GM23248 (cell line): ENCODE measurements around the gene SEMA4C.

Experiments used
- EZH2 ChIP-seq: fragments of 200-600 bp; sonication (generic); IDR thresholded peaks from 2 replicates; pipeline ENCODE4 v1.6.1; 2018; ENCODE audit warnings: antibody characterized with exemption, mild to moderate bottlenecking; ENCODE audit not compliant: insufficient read depth, poor library complexity, severe bottlenecking
- EZH2phosphoT487 ChIP-seq: fragments of 200-600 bp; sonication (generic); IDR thresholded peaks from 2 replicates; pipeline ENCODE4 v1.6.1; 2018; ENCODE audit warnings: antibody characterized with exemption, moderate library complexity, mild to moderate bottlenecking, low read depth; ENCODE audit not compliant: insufficient read depth

- TF ChIP-seq EZH2: no peak
- TF ChIP-seq EZH2phosphoT487: no peak
These were observed 17.2 kb downstream of the SEMA4C start for GRCh38 chr2:96852667-96853066.
